Small intestine (tissue), 7 donors: ENCODE measurements around the gene DDT. TPM values are rescaled to one million over a fixed set of nuclear protein-coding genes. Genes with fewer than 3 reads are reported as not detected.
"Not testable (repeated sequence)": the region's sequence is repeated elsewhere in the genome, so short reads cannot be mapped to it uniquely, and the experiment has no call there.

Experiments
- DNase-seq, 2 donors: peaks; one replicate each; pipeline versions ENCODE4 v3.0.0 to v3.0.0-alpha.2; 2013
- FAIRE-seq: peaks from 2 replicates; lab custom pipeline; 2012; peaks lifted over from hg19 to GRCh38; lab: Jason Lieb, UNC
- H3K27ac ChIP-seq, 3 donors: one replicate each; pipeline ENCODE4 v1.5.1; 2013; ENCODE audit warnings: low read length in 2 of 3, mild to moderate bottlenecking in 2 of 3, control low read depth in 1 of 3, inconsistent platforms in 1 of 3, low read depth in 1 of 3, moderate library complexity in 1 of 3
- H3K27me3 ChIP-seq, 3 donors: one replicate each; pipeline ENCODE4 v1.6.1; 2013; ENCODE audit warnings: low read length in 3 of 3, inconsistent platforms in 1 of 3; ENCODE audit not compliant: control insufficient read depth in 3 of 3, insufficient read depth in 3 of 3
- H3K36me3 ChIP-seq, 3 donors: one replicate each; pipeline ENCODE4 v1.6.1; 2013; ENCODE audit warnings: low read length in 3 of 3, inconsistent platforms in 1 of 3, low read depth in 1 of 3, mild to moderate bottlenecking in 1 of 3, moderate library complexity in 1 of 3; ENCODE audit not compliant: control insufficient read depth in 3 of 3, insufficient read depth in 2 of 3
- H3K4me1 ChIP-seq, 3 donors: one replicate each; pipeline ENCODE4 v1.6.1; 2013; ENCODE audit warnings: low read length in 2 of 3, inconsistent platforms in 1 of 3, low read depth in 1 of 3, mild to moderate bottlenecking in 1 of 3, moderate library complexity in 1 of 3; ENCODE audit not compliant: control insufficient read depth in 3 of 3, insufficient read depth in 2 of 3
- H3K4me3 ChIP-seq, 3 donors: one replicate each; pipeline ENCODE4 v1.5.1; 2013; ENCODE audit warnings: low read length in 3 of 3, control low read depth in 1 of 3, inconsistent platforms in 1 of 3, low read depth in 1 of 3, mild to moderate bottlenecking in 1 of 3, moderate library complexity in 1 of 3
- H3K9me3 ChIP-seq, 2 donors: one replicate each; pipeline ENCODE4 v1.6.1; 2013; ENCODE audit warnings: low read depth in 1 of 2, low read length in 1 of 2; ENCODE audit not compliant: control insufficient read depth in 2 of 2, insufficient read depth in 1 of 2
- WGBS, 3 donors: extraction: QIAGEN DNeasy Blood & Tissue Kit; methylation state at CpG; one replicate each; pipeline ENCODE4 v1.1.7; 2013; 5-methylcytosine and 5-hydroxymethylcytosine counted together
- polyA plus RNA-seq, 4 donors: library from polyadenylated mRNA; stranded (reverse) in 3 of 4; unstranded in 1 of 4; fragments of 200-250 nt in 3 of 4; fragments of 120-200 nt in 1 of 4; gene quantifications; one replicate each; pipeline versions ENCODE4 v1.2.1 to v1.2.3, GENCODE V29; 2013
- donor health status: healthy with polysubstance abuse.
- donor health status: control.
- donor health status: control.
- donor health status: Bipolar disorder and iron deficiency.
- donor health status: healthy.

Gene DDT
- polyA plus RNA-seq, 4 donors = 144 to 876 (median 451) TPM

DNA sequence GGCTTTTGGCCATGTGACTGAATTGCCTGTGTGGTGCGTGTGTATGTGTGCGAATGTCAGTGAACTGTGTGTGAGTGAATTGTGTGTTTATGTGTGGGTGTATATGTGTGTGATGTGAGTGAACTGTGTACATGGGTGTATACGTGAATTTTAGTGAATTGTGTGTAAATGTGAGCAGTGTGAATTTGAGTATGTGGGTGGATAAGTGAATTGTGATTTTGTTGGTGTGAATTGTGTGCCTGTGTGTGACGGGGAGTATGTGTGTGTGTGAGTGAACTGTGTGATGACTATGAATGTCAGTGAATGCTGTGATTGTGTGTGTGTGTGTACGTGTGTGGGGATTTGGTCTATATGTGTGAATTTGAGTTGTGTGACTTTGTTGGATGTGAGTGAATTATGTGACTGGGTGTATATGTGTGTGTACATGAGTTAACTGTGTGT lies 4.0 kb downstream of the DDT start:
- Histone ChIP-seq H3K27me3 (no peaks in the 10 kb centered on the region), H3K27ac (no peak overlapping the region), H3K4me3 (no peak overlapping the region), H3K4me1 (no peaks in the 10 kb centered on the region), H3K9me3 (no peaks in the 10 kb centered on the region), H3K36me3 (peaks cover 0 to 28% (median 8%) of the 10 kb centered on the region in 3 donors)
- WGBS, 3 donors = 70 to 90% (median 74%) methylated on average over 5 of the region's 5 CpGs
- FAIRE-seq (no peak), DNase-seq (no peak)

GRCh38 chr22:23969071-23969470 lies 5.2 kb downstream of the DDT start:
- H3K4me3 ChIP-seq = no peak overlapping the region
- H3K36me3 ChIP-seq = peaks cover 0 to 28% (median 8%) of the 10 kb centered on the region in 3 donors
- H3K27me3 ChIP-seq = no peaks in the 10 kb centered on the region
- DNase-seq = no peak
- no peak overlapping the region for H3K27ac ChIP-seq
- H3K9me3 ChIP-seq = no peaks in the 10 kb centered on the region
- WGBS, 3 donors = 84 to 97% (median 86%) methylated on average over 3 of the region's 3 CpGs
- no peaks in the 10 kb centered on the region for H3K4me1 ChIP-seq
- no peak for FAIRE-seq

DNA sequence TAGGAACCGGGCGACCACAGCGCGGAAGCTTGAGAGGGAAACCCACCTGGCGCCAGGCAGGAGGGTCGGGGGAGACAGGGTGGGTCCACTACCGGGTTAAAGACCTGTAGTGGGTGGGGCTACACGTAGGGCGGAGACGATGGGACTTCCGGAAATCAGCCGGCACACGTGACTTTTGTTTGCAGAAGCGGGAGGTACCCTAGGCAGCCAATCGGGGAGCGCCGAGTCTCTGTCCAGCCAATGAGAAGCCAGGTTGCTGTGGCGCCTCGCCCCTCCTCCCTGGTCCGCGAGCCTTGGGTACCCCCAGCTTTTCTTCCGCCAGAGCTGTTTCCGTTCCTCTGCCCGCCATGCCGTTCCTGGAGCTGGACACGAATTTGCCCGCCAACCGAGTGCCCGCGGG lies 7.7 kb downstream of the DDT start, which contains the start of gene DDTL:
Gene DDTL, plus strand, starts transcription at position 321 of the 400 bp plus-strand sequence. Its CDS starts 27 bp downstream, at position 348.
- not testable (repeated sequence) for H3K4me3 ChIP-seq

DNA sequence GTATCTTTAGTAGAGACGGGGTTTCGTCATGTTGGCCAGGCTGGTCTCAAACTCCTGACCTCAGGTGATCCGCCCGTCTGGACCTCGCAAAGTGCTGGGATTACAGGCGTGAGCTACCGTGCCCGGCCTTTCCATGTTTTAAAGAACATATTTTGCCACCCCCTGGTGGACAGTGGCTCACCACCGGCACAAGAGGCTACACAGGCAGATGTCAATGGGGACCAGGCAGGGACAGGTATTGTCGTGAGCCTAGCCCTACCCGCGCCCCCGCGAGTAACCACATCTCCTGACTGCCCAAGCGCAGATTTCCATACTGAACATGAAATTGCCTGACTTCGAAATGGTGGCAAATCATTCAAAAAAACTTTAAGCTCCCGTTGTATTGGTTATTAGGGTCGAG lies 8.1 kb downstream of the DDT start:
- not testable (repeated sequence) for H3K4me1 ChIP-seq, H3K27me3 ChIP-seq, FAIRE-seq, H3K9me3 ChIP-seq, DNase-seq, H3K4me3 ChIP-seq, H3K27ac ChIP-seq
- H3K36me3 ChIP-seq = peaks cover 0 to 18% (median 5%) of the 10 kb centered on the region in 3 donors
- no CpG with 5 or more reads among the region's 18 CpGs for WGBS, 3 donors

More for the DNA sequence above, 7.7 kb downstream of the DDT start, which contains the start of gene DDTL:
- not testable (repeated sequence) for H3K9me3 ChIP-seq, H3K27ac ChIP-seq, FAIRE-seq, H3K4me1 ChIP-seq, DNase-seq, H3K27me3 ChIP-seq
- no CpG with 5 or more reads among the region's 30 CpGs for WGBS, 3 donors
- peaks cover 0 to 23% (median 6%) of the 10 kb centered on the region in 3 donors for H3K36me3 ChIP-seq

- H3K27ac ChIP-seq, H3K27me3 ChIP-seq, H3K4me3 ChIP-seq, H3K4me1 ChIP-seq, H3K36me3 ChIP-seq, FAIRE-seq, H3K9me3 ChIP-seq, DNase-seq: not testable (repeated sequence)
- no CpG with 5 or more reads among the region's 43 CpGs for WGBS, 3 donors
These were observed 13.0 kb downstream of the DDT start, which contains the start of gene GSTT2B for GRCh38 chr22:23961084-23961771. TSS of gene GSTT2B (minus strand) at chr22:23961195. CDS start at chr22:23961131, 64 bp downstream.

DNA sequence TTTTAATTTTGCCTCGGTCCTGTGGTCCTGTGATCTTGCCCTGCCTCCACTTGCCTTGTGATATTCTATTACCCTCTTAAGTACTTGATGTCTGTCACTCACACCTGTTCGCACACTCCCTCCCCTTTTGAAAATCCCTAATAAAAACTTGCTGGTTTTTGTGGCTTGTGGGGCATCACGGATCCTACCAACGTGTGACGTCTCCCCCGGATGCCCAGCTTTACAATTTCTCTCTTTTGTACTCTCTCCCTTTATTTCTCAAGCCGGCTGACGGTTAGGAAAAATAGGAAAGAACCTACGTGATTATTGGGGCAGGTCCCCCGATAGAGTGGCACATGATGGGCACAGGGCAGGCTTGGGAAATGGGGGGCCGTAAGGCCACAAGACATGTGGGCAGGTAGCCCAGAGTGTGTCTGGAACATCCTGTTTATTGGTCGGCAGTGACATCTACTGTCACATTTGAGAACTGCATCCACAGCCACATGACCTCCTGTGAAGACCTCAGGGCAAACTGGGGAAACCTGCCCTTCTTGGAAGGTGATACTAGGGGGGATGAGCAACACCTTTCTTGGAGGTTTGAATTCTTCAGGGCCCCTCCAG lies 17.8 kb downstream of the DDT start:
- not testable (repeated sequence) for H3K9me3 ChIP-seq, H3K27ac ChIP-seq, FAIRE-seq, H3K4me3 ChIP-seq, H3K36me3 ChIP-seq, H3K27me3 ChIP-seq, H3K4me1 ChIP-seq
- 34 to 43% (median 34%) methylated on average over 12 of the region's 12 CpGs for WGBS, 3 donors
- peak; percentile 74 to 87 for DNase-seq

DNA sequence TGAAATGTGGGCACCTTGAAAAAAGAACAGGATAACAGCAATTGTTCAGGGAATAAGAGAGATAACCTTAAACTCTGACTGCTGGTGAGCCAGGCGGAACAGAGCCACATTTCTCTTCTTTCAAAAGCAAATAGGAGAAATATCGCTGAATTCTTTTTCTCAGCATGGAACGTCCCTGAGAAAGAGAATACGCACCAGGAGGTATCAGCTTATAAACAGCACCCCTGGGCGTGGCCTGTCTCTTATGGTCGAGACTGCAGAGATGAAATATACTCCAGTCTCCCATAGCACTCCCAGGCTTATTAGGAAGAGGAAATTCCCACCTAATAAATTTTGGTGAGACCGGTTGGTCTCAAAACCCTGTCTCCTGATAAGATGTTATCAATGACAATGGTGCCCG lies 18.4 kb downstream of the DDT start:
- FAIRE-seq, H3K27me3 ChIP-seq, H3K36me3 ChIP-seq, DNase-seq, H3K27ac ChIP-seq, H3K4me1 ChIP-seq, H3K9me3 ChIP-seq, H3K4me3 ChIP-seq: not testable (repeated sequence)
- 83 to 84% (median 84%) methylated on average over 5 to 6 of the region's 8 CpGs for WGBS, 3 donors

DNA sequence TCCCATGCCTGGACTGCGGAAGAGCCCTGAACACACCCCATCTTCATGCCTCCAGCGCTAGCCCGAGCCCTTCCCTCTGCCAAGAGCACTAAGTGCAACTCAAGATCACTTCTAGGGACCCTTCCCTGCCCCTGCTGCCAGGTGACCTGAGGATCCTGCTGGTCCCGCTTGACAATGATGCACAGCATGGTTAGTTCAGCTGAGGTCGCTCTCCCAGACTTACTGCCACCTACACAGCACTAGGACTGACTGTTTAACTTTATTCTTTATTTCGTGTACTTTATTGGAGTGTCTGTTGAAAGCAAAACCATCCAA lies 19.3 kb downstream of the DDT start:
- not testable (repeated sequence) for H3K27ac ChIP-seq, DNase-seq, H3K36me3 ChIP-seq, FAIRE-seq, H3K4me1 ChIP-seq, H3K27me3 ChIP-seq, H3K4me3 ChIP-seq, H3K9me3 ChIP-seq
- WGBS, 3 donors = 60 to 79% (median 73%) methylated on average over 4 to 6 of the region's 6 CpGs
